ENCODE results near the gene COX8A.
"Not testable (repeated sequence)": the region's sequence is repeated elsewhere in the genome, so short reads cannot be mapped to it uniquely, and the experiment has no call there.

The COX8A gene

DNA sequence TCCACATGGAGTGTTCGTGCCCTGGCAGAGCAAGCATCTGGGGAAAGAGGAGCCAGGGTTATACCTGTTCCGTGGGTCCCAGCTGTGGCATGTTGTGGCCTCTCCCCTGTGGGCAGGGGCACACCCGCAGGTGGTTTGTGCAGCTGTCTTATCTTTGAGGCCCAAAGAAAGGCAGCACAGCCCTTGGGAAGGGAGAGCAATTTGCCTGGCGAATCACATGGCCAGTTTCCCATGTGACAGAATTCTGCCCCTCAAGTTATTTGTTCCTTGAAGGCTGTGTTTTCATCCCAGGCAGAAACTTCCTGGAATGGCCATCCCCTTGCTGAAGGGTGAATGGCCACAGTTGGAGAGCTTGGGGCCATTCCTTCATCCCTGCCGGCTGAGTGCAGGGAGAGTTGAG lies 16.4 kb upstream of the COX8A start:
- Histone ChIP-seq H3K27me3 (replicated peaks; ENCODE audit: insufficient read depth, low read length) (no peaks in the 10 kb centered on the region), H3K9me2 (replicated peaks; ENCODE audit: insufficient read depth, low read length) (no peaks in the 10 kb centered on the region), H2AFZ (ENCODE audit: low read length) (no peak overlapping the region), H3K79me2 (ENCODE audit: low read length) (no peaks in the 10 kb centered on the region), H4K20me1 (ENCODE audit: insufficient read depth, low read length) (no peaks in the 10 kb centered on the region), H3K4me3 (ENCODE audit: low read length) (no peak overlapping the region), H3K4me2 (ENCODE audit: low read depth, low read length) (no peak overlapping the region), H3K36me3 (replicated peaks; ENCODE audit: insufficient read depth, low read length) (no peaks in the 10 kb centered on the region), H3K9ac (ENCODE audit: low read length) (no peak overlapping the region), H3K27ac (ENCODE audit: low read length) (no peak overlapping the region), H3K9me3 (replicated peaks; ENCODE audit: insufficient read depth, low read length) (no peaks in the 10 kb centered on the region), H3F3A (ENCODE audit: insufficient read depth, low read length) (no peaks in the 10 kb centered on the region), H3K4me1 (ENCODE audit: low read length) (no peaks in the 10 kb centered on the region)
- no peak for DNase-seq
- no peak for TF ChIP-seq EZH2 (optimal IDR thresholded peaks at IDR 0.05; ENCODE audit: low read depth, low read length)

GRCh38 chr11:63961608-63962412 lies 12.6 kb upstream of the COX8A start:
- Histone ChIP-seq H3K9me3 (replicated peaks; ENCODE audit: insufficient read depth, low read length) (no peaks in the 10 kb centered on the region), H3K4me3 (ENCODE audit: low read length) (no peak overlapping the region), H3K27me3 (replicated peaks; ENCODE audit: insufficient read depth, low read length) (no peaks in the 10 kb centered on the region), H3K4me2 (ENCODE audit: low read depth, low read length) (no peak overlapping the region), H3K27ac (ENCODE audit: low read length) (no peak overlapping the region), H3K4me1 (ENCODE audit: low read length) (no peaks in the 10 kb centered on the region), H3K36me3 (replicated peaks; ENCODE audit: insufficient read depth, low read length) (no peaks in the 10 kb centered on the region), H3K9ac (ENCODE audit: low read length) (no peak overlapping the region), H3K9me2 (replicated peaks; ENCODE audit: insufficient read depth, low read length) (no peaks in the 10 kb centered on the region), H3F3A (ENCODE audit: insufficient read depth, low read length) (no peaks in the 10 kb centered on the region), H3K79me2 (ENCODE audit: low read length) (no peaks in the 10 kb centered on the region), H2AFZ (ENCODE audit: low read length) (no peak overlapping the region), H4K20me1 (ENCODE audit: insufficient read depth, low read length) (no peaks in the 10 kb centered on the region)
- no peak for DNase-seq
- TF ChIP-seq EZH2 (optimal IDR thresholded peaks at IDR 0.05; ENCODE audit: low read depth, low read length) (no peak), EZH2phosphoT487 (IDR thresholded peaks at IDR 0.05; ENCODE audit: low read length) (no peak)
- TF ChIP-seq, protein P1, sequence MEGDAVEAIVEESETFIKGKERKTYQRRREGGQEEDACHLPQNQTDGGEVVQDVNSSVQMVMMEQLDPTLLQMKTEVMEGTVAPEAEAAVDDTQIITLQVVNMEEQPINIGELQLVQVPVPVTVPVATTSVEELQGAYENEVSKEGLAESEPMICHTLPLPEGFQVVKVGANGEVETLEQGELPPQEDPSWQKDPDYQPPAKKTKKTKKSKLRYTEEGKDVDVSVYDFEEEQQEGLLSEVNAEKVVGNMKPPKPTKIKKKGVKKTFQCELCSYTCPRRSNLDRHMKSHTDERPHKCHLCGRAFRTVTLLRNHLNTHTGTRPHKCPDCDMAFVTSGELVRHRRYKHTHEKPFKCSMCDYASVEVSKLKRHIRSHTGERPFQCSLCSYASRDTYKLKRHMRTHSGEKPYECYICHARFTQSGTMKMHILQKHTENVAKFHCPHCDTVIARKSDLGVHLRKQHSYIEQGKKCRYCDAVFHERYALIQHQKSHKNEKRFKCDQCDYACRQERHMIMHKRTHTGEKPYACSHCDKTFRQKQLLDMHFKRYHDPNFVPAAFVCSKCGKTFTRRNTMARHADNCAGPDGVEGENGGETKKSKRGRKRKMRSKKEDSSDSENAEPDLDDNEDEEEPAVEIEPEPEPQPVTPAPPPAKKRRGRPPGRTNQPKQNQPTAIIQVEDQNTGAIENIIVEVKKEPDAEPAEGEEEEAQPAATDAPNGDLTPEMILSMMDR (IDR thresholded peaks at IDR 0.05; ENCODE audit: low read length): no peak

GRCh38 chr11:63963895-63964294 lies 10.5 kb upstream of the COX8A start:
- H2AFZ ChIP-seq (ENCODE audit: low read length); H3K4me2 ChIP-seq (ENCODE audit: low read depth, low read length); H3K9me2 ChIP-seq (replicated peaks; ENCODE audit: insufficient read depth, low read length); H3K9me3 ChIP-seq (replicated peaks; ENCODE audit: insufficient read depth, low read length); H3K9ac ChIP-seq (ENCODE audit: low read length); H3F3A ChIP-seq (ENCODE audit: insufficient read depth, low read length); H3K79me2 ChIP-seq (ENCODE audit: low read length); H3K4me1 ChIP-seq (ENCODE audit: low read length); H3K27me3 ChIP-seq (replicated peaks; ENCODE audit: insufficient read depth, low read length); H3K4me3 ChIP-seq (ENCODE audit: low read length); DNase-seq; H3K27ac ChIP-seq (ENCODE audit: low read length); H4K20me1 ChIP-seq (ENCODE audit: insufficient read depth, low read length); H3K36me3 ChIP-seq (replicated peaks; ENCODE audit: insufficient read depth, low read length): not testable (repeated sequence)

- no peaks in the 10 kb centered on the region for H3K79me2 ChIP-seq (ENCODE audit: low read length)
- no peak for DNase-seq
- H3K4me3 ChIP-seq (ENCODE audit: low read length): no peak overlapping the region
- no peak for TF ChIP-seq EZH2phosphoT487 (IDR thresholded peaks at IDR 0.05; ENCODE audit: low read length)
- TF ChIP-seq EZH2 (optimal IDR thresholded peaks at IDR 0.05; ENCODE audit: low read depth, low read length): no peak
- TF ChIP-seq, protein P1 (IDR thresholded peaks at IDR 0.05; ENCODE audit: low read length): no peak
- no peak overlapping the region for H3K4me2 ChIP-seq (ENCODE audit: low read depth, low read length)
- no peak overlapping the region for H3K9ac ChIP-seq (ENCODE audit: low read length)
- no peaks in the 10 kb centered on the region for H3K9me2 ChIP-seq (replicated peaks; ENCODE audit: insufficient read depth, low read length)
- no peaks in the 10 kb centered on the region for H3K4me1 ChIP-seq (ENCODE audit: low read length)
- no peaks in the 10 kb centered on the region for H3K9me3 ChIP-seq (replicated peaks; ENCODE audit: insufficient read depth, low read length)
- H3K27ac ChIP-seq (ENCODE audit: low read length): no peak overlapping the region
- no peaks in the 10 kb centered on the region for H3K27me3 ChIP-seq (replicated peaks; ENCODE audit: insufficient read depth, low read length)
- no peaks in the 10 kb centered on the region for H3K36me3 ChIP-seq (replicated peaks; ENCODE audit: insufficient read depth, low read length)
- no peaks in the 10 kb centered on the region for H3F3A ChIP-seq (ENCODE audit: insufficient read depth, low read length)
- no peaks in the 10 kb centered on the region for H4K20me1 ChIP-seq (ENCODE audit: insufficient read depth, low read length)
- H2AFZ ChIP-seq (ENCODE audit: low read length): no peak overlapping the region
These were observed 8.0 kb upstream of the COX8A start for GRCh38 chr11:63966444-63966843.
